Measurements from ENCODE around the gene C1orf185.
"Not testable (repeated sequence)": the region's sequence is repeated elsewhere in the genome, so short reads cannot be mapped to it uniquely, and the experiment has no call there.

Gene C1orf185

DNA sequence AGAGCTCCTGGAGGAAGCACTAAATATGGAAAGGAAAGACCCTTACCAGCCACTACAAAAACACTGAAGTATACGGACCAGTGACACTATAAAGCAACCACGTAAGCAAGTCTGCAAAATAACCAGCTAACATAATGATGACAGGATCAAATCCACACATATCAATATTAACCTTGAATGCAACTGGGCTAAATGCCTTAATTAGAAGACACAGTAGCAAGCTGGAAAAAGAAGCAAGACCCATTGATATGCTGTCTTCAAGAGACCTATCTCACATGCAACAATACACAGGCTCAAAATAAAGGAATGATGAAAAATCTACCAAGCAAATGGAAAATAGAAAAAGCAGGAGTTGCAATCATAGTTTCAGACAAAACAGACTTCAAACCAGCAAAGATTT, 31.0 kb downstream of the C1orf185 start:
- DNase-seq (ENCODE audit: low read depth) = no peak
- no peak overlapping the region for H3K4me3 ChIP-seq (ENCODE audit: low read length)
- TF ChIP-seq, protein P1, sequence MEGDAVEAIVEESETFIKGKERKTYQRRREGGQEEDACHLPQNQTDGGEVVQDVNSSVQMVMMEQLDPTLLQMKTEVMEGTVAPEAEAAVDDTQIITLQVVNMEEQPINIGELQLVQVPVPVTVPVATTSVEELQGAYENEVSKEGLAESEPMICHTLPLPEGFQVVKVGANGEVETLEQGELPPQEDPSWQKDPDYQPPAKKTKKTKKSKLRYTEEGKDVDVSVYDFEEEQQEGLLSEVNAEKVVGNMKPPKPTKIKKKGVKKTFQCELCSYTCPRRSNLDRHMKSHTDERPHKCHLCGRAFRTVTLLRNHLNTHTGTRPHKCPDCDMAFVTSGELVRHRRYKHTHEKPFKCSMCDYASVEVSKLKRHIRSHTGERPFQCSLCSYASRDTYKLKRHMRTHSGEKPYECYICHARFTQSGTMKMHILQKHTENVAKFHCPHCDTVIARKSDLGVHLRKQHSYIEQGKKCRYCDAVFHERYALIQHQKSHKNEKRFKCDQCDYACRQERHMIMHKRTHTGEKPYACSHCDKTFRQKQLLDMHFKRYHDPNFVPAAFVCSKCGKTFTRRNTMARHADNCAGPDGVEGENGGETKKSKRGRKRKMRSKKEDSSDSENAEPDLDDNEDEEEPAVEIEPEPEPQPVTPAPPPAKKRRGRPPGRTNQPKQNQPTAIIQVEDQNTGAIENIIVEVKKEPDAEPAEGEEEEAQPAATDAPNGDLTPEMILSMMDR (conservative IDR thresholded peaks at IDR 0.05; ENCODE audit: low read depth, low read length) = no peak

DNA sequence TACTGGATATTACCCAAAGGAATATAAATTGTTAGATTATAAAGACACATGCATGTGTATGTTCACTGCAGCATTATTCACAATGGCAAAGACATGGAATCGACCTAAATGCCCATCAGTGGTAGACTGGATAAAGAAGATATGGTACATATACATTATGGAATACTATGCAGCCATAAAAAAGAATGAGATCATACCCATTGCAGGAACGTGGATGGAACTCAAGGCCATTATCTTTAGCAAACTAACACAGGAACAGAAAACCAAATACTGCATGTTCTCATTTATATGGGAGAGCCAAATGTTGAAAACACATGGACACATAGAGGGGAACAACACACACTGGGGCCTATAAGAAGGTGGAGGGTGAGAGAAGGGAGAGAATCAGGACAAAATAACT, 35.7 kb downstream of the C1orf185 start:
- DNase-seq (ENCODE audit: low read depth); H3K4me3 ChIP-seq (ENCODE audit: low read length): not testable (repeated sequence)

DNA sequence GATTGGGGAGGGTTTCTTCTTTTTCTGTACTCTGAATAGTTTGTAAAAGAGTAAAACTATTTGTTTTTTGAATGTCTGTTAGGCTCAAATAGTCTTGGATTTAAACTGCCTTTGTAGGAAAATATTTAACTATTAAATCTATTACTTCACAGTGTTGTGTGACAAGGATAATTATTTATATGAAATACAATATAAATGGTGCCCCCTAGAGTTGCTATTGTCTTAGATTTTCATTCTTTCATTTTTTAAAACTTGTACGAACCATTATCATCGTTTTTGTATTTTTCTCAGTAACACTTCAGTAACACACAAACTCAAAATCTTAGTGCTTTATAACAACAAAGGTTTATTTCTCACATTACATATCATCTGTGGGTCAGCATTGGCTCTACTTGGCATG, 37.4 kb downstream of the C1orf185 start:
- DNase-seq (ENCODE audit: low read depth) = no peak
- H3K4me3 ChIP-seq (ENCODE audit: low read length) = no peak overlapping the region
- TF ChIP-seq, protein P1 (conservative IDR thresholded peaks at IDR 0.05; ENCODE audit: low read depth, low read length) = peak; percentile 30

DNA sequence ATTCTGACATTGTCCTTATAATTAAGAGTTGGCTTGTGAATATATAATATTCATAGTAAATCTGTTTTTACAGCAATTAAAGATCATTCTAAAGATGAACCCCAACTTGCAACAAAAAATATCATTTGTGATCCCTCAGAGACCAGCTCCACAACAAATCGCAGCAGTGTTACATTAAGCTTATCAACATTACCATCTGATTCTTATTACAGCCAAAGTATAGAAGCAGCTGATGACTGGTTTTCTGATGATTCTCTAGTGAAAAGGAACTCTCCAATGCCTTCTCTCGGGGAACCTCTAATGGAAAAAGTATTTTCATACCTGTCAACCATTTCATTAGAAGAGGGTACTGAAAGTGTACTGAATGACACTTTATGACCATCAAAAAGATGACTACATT, 45.4 kb downstream of the C1orf185 start:
- DNase-seq (ENCODE audit: low read depth) = no peak
- TF ChIP-seq, protein P1 (conservative IDR thresholded peaks at IDR 0.05; ENCODE audit: low read depth, low read length) = no peak
- H3K4me3 ChIP-seq (ENCODE audit: low read length) = no peak overlapping the region

DNA sequence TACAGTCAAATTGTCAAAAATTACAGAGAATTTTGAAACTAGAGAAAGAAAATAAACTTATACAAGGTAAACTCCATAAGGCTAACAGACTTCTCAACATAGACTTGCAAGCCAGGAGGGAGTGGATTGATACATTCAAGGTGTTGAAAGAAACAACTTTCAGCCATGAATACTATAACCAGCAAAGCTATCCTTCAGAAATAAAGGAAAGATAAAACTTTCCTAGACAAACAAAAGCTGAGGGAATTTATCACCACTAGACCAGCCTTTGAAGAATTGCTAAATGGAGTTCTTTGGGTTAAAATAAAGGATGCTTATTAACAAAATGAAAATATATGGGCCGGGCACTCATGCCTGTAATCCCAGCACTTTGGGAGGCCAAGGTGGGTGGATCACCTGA, 52.7 kb downstream of the C1orf185 start:
- no peak overlapping the region for H3K4me3 ChIP-seq (ENCODE audit: low read length)
- DNase-seq (ENCODE audit: low read depth) = no peak
- TF ChIP-seq, protein P1 (conservative IDR thresholded peaks at IDR 0.05; ENCODE audit: low read depth, low read length) = no peak

DNA sequence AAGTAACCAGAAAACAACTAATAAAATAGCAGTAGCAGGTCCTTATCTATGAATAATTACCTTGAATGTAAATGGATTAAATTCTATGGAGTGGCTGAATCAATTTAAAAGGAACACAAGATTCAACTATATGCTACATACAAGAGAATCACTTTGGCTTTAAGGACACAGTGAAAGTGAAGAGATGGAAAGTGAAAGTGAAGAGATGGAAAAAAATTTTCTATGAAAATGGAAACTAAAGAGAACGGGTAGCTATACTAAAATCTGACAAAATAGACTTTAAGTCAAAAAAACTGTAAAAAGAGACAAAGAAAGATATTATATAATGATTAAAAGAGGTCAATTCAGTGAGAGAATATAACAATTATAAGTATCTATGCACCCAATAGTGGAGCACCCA, 54.7 kb downstream of the C1orf185 start:
- DNase-seq (ENCODE audit: low read depth) = no peak
- H3K4me3 ChIP-seq (ENCODE audit: low read length) = no peak overlapping the region
- TF ChIP-seq, protein P1 (conservative IDR thresholded peaks at IDR 0.05; ENCODE audit: low read depth, low read length) = no peak

DNA sequence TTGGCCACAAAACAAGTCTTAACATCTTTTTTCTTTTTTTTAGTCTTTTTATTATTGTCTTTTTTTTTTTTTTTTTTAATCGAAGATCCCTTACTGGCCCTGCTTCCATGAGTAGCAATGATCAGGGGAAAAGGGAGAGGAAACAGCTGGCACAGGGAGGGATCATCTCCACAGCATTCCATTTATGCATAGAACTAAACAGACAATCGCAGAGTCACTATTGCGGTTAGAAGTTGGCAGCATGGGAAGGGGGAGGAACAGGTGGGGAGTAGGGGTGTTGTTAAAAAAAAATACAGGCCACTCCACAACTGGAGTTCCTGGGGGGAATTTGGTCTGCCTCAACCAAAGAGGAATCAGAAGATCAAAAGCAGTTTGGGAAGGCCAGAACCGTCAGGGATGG, 55.4 kb downstream of the C1orf185 start:
- DNase-seq (ENCODE audit: low read depth) = no peak
- TF ChIP-seq, protein P1 (conservative IDR thresholded peaks at IDR 0.05; ENCODE audit: low read depth, low read length) = no peak

DNA sequence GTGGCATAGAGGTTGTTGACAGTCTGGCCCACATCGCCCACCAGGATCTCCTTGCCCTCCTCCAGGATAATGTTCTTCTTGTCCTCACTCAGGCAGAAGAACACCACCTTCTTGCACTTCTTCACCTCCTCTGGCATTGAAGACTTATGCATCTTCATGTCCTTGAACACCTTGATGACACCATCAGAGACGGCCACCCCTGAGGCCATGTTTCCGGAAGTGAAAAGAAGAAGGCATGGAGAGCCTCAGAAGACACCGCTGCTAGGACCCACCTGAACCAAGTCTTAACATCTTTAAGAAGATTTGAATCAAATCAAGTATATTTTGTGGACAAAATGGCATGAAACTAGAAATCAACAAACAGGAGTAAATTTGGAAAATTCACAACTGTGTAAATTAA, 56.2 kb downstream of the C1orf185 start:
- DNase-seq (ENCODE audit: low read depth) = no peak
- H3K4me3 ChIP-seq (ENCODE audit: low read length) = no peak overlapping the region
- TF ChIP-seq, protein P1 (conservative IDR thresholded peaks at IDR 0.05; ENCODE audit: low read depth, low read length) = no peak

More for the DNA sequence above, 55.4 kb downstream of the C1orf185 start:
- no peak overlapping the region for H3K4me3 ChIP-seq (ENCODE audit: low read length)

DNA sequence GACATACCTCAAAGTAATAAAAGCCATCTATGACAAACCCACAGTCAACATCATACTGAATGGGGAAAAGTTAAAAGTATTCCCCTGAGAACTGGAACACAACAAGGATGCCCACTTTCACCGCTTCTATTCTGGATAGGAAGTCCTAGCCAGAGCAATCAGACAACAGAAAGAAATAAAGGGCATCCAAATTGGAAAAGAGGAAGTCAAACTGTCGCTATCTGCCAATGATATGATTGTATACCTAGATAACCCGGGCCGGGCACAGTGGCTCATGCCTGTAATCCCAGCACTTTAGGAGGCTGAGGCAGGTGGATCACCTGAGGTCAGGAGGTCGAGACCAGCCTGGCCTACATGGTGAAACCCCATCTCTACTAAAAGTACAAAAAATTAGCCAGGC, 60.5 kb downstream of the C1orf185 start:
- DNase-seq (ENCODE audit: low read depth); H3K4me3 ChIP-seq (ENCODE audit: low read length): not testable (repeated sequence)
